Panc1 (cell line): ENCODE results near the gene HYAL1.

Source experiments
- CTCF ChIP-seq: fragments of 450-650 bp; IDR thresholded peaks from 2 replicates; pipeline ENCODE4 v1.5.1; 2017; ENCODE audit warnings: mild to moderate bottlenecking
- POLR2AphosphoS5 ChIP-seq: IDR thresholded peaks from 2 replicates; pipeline ENCODE4 v1.6.1; 2012; ENCODE audit warnings: mild to moderate bottlenecking, low read depth, low read length, moderate library complexity

GRCh38 chr3:50269460-50269859 lies 33.9 kb downstream of the HYAL1 start:
- no peak for TF ChIP-seq POLR2AphosphoS5
- no peak for TF ChIP-seq CTCF
